CD4-positive, CD25-positive, alpha-beta regulatory T cell (primary cell): ENCODE results near the gene FOXP1. TPM values are rescaled to one million over a fixed set of nuclear protein-coding genes. Genes with fewer than 3 reads are reported as not detected.
A peak's percentile ranks its signal among the peaks of the same experiment; 100 is the strongest.

Experiments used
- ATAC-seq, 2 donors: fragments of 150-1000 bp; cut with Tn5 transposase; one replicate each; pipeline ENCODE4 v1.10.0; 2021; ENCODE audit warnings: low read depth in 2 of 2, moderate number of reproducible peaks in 2 of 2, moderate library complexity in 1 of 2
- DNase-seq, 3 donors: peaks; one replicate each; pipeline versions ENCODE4 v3.0.0 to v3.0.0-alpha.2; 2012 to 2022; ENCODE audit warnings: mixed read lengths in 1 of 3
- H3K27ac ChIP-seq: one replicate; pipeline ENCODE4 v1.7.0; 2013; ENCODE audit warnings: mild to moderate bottlenecking, low read length; ENCODE audit not compliant: insufficient read depth, poor library complexity, severe bottlenecking
- H3K27me3 ChIP-seq: one replicate; pipeline ENCODE4 v1.7.0; 2013; ENCODE audit warnings: low read length; ENCODE audit not compliant: control insufficient read depth, insufficient read depth
- H3K36me3 ChIP-seq: one replicate; pipeline ENCODE4 v1.7.0; 2013; ENCODE audit warnings: mild to moderate bottlenecking, low read length, moderate library complexity; ENCODE audit not compliant: control insufficient read depth, insufficient read depth
- H3K4me1 ChIP-seq: 2 replicates; pipeline ENCODE4 v1.7.0; 2013; ENCODE audit warnings: mild to moderate bottlenecking, low read length; ENCODE audit not compliant: insufficient read depth, control insufficient read depth, poor library complexity, severe bottlenecking
- H3K4me3 ChIP-seq: one replicate; pipeline ENCODE4 v1.7.0; 2013; ENCODE audit warnings: low read depth, mild to moderate bottlenecking, low read length, moderate library complexity
- H3K9me3 ChIP-seq, 2 experiments: 1 replicate in 1 of 2; 2 replicates in 1 of 2; pipeline ENCODE4 v1.7.0; 2013; ENCODE audit warnings: low read length in 2 of 2, mild to moderate bottlenecking in 1 of 2, moderate library complexity in 1 of 2; ENCODE audit not compliant: control insufficient read depth in 2 of 2
- H3K27ac Mint-ChIP-seq, 3 donors: one replicate each; pipeline ENCODE4 v1.8.0; 2020 to 2022; ENCODE audit warnings: mild to moderate bottlenecking in 3 of 3, mixed read lengths in 3 of 3, moderate library complexity in 2 of 3
- H3K27me3 Mint-ChIP-seq: one replicate; pipeline ENCODE4 v1.8.0; 2022; ENCODE audit warnings: mild to moderate bottlenecking, mixed read lengths
- H3K36me3 Mint-ChIP-seq: one replicate; pipeline ENCODE4 v1.8.0; 2020; ENCODE audit warnings: mixed read lengths
- H3K4me1 Mint-ChIP-seq, 4 donors: one replicate each; pipeline ENCODE4 v1.8.0; 2020 to 2022; ENCODE audit warnings: mixed read lengths in 4 of 4, mild to moderate bottlenecking in 1 of 4
- H3K4me3 Mint-ChIP-seq, 4 donors: one replicate each; pipeline ENCODE4 v1.8.0; 2020 to 2022; ENCODE audit warnings: mild to moderate bottlenecking in 4 of 4, mixed read lengths in 4 of 4, moderate library complexity in 3 of 4
- H3K9me3 Mint-ChIP-seq, 7 donors: one replicate each; pipeline ENCODE4 v1.8.0; 2020 to 2022; ENCODE audit warnings: mixed read lengths in 7 of 7, mild to moderate bottlenecking in 3 of 7, moderate library complexity in 2 of 7
- polyA plus RNA-seq, 4 donors: library from polyadenylated mRNA; unstranded; fragments of 300-500 nt; fragmentation: Illumina TruSeq; gene quantifications; one replicate each; pipeline ENCODE4 v1.2.3, GENCODE V29; 2021
- total RNA-seq: library from RNA; stranded (reverse); gene quantifications from one replicate; pipeline ENCODE4 v1.2.3, GENCODE V29; 2022

The FOXP1 gene
- total and polyA plus RNA-seq, 5 donors from 2014 or later, result 301 to 599 (median 346) TPM

GRCh38 chr3:71307991-71308697, 275.4 kb downstream of the FOXP1 start:
- H3K4me3 ChIP-seq, result peak overlapping the region; percentile 60
- Mint-ChIP-seq H3K4me1 (peaks cover 46 to 83% (median 54%) of the 10 kb centered on the region in 4 donors), H3K36me3 (peaks cover 18% of the 10 kb centered on the region), H3K9me3 (no peaks in the 10 kb centered on the region), H3K27me3 (no peaks in the 10 kb centered on the region), H3K27ac (peak overlapping the region; percentile 88 to 90 (median 90)), H3K4me3 (peak overlapping the region; percentile 71 to 85 (median 80))
- peak in 1 of 3 donors; percentile 48 for DNase-seq
- no peaks in the 10 kb centered on the region for H3K27me3 ChIP-seq
- peak overlapping the region; percentile 74 for H3K27ac ChIP-seq
- no peaks in the 10 kb centered on the region for H3K9me3 ChIP-seq
- no peak for ATAC-seq
- H3K36me3 ChIP-seq, result peaks cover 4% of the 10 kb centered on the region
- H3K4me1 ChIP-seq, result peaks cover 37% of the 10 kb centered on the region

DNA sequence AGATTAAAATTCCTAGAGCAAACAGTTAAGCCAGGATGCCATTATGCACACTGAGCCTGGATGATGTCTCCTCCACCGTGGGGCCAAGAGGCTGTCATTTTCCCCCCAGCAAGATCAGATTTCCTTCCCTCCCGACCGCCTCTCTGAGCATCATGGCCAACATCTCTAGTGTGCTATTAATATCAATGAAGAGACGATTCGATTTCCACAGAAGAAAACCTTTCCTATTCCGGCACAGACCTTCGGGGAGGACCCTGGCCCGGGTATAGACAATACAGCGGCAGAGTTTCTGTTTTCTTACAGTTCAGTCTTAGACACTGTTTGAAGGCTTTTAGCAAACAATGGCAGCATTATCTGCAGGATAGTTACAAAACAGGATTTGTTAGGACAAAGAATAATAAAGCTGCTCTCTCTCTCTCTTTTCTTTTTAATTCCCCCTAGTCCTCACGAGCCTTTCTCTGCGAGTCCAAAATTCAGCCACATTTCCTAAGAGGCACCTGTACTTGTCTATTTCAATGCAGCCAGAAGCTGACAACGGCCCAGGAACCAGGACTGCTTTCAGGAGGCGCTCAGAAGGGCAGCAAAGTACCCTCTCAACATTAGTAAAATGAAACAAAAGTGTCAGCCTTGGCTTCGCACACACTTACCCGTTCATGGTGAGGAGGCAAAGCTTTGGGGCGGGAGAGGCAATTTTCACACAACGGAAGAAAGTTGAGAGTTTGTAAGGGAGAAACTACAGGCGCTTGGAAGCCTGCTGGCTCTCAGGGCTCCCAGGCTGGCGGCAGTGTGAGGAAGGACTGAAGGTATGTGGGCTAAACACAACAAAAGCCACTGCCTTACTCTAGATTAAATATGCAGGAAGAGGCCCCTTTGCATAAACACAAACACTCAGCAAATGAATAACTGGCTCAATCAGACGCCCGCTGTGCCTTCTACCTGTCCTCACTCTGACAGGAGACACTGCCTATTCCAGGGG, 278.0 kb downstream of the FOXP1 start:
- DNase-seq, result peak in 2 of 3 donors; percentile 29 to 66

DNA sequence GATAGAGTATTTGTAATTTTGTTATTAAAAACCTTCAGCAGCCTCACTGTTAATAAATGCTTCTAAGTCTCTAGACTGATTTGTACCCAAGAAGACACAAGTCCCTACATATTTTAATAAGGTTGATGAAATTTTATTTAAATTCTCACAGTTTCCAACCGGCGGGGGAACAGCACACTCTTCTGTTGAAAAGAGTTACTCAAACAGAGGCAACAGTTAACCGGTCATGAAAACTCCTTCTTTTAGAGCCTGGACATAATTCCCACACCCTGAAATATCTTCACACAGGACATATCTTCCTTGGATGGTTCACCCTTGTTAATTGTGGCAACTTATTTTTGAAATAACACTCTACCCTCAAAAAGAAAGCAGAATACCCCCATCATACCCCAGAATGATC, 278.8 kb downstream of the FOXP1 start:
- ATAC-seq (peak in 1 of 2 donors; percentile 26), DNase-seq (peak in 2 of 3 donors; percentile 53 to 74)
- H3K9me3 Mint-ChIP-seq, result no peaks in the 10 kb centered on the region
- Histone ChIP-seq H3K9me3 (no peaks in the 10 kb centered on the region), H3K27me3 (no peaks in the 10 kb centered on the region), H3K4me1 (peaks cover 62% of the 10 kb centered on the region), H3K4me3 (peak overlapping the region; percentile 99), H3K36me3 (peaks cover under 1% of the 10 kb centered on the region), H3K27ac (peak overlapping the region; percentile 74)
- peaks cover 14% of the 10 kb centered on the region for H3K36me3 Mint-ChIP-seq
- peaks cover 50 to 88% (median 56%) of the 10 kb centered on the region in 4 donors for H3K4me1 Mint-ChIP-seq
- peak overlapping the region; percentile 95 to 97 (median 96) for H3K27ac Mint-ChIP-seq
- no peaks in the 10 kb centered on the region for H3K27me3 Mint-ChIP-seq
- H3K4me3 Mint-ChIP-seq, result peak overlapping the region; percentile 93 to 97 (median 95)

More for the DNA sequence above, 278.0 kb downstream of the FOXP1 start:
- Histone ChIP-seq H3K27me3 (no peaks in the 10 kb centered on the region), H3K4me3 (peak overlapping the region; percentile 99), H3K4me1 (peaks cover 63% of the 10 kb centered on the region), H3K9me3 (no peaks in the 10 kb centered on the region), H3K36me3 (no peaks in the 10 kb centered on the region), H3K27ac (peak overlapping the region; percentile 74)
- H3K27me3 Mint-ChIP-seq, result no peaks in the 10 kb centered on the region
- peaks cover 54 to 88% (median 57%) of the 10 kb centered on the region in 4 donors for H3K4me1 Mint-ChIP-seq
- no peaks in the 10 kb centered on the region for H3K9me3 Mint-ChIP-seq
- peak; percentile 32 to 35 for ATAC-seq
- H3K27ac Mint-ChIP-seq, result peak overlapping the region; percentile 95 to 97 (median 96)
- peaks cover 15% of the 10 kb centered on the region for H3K36me3 Mint-ChIP-seq
- peak overlapping the region; percentile 93 to 97 (median 95) for H3K4me3 Mint-ChIP-seq

DNA sequence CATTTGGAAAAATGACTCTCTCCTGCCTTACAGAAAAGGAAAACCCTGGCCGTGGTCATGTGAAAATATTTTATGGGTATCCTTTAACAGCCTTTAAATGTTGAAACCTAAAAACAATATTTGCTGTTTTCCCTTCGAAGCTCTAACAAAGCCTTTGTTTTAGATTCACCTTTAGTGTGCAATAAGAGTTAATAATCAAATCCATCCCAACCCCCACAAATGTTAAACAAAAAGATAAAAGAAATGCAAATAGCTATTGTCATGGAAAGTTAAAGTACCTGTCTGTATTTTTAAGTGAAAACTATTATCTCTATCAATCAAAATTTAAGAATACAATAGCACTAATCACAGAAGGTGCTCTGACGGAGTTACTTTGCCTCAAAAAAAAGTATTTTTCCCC, 279.3 kb downstream of the FOXP1 start:
- Histone ChIP-seq H3K36me3 (peaks cover 5% of the 10 kb centered on the region), H3K27me3 (no peaks in the 10 kb centered on the region), H3K4me1 (peaks cover 60% of the 10 kb centered on the region), H3K9me3 (no peaks in the 10 kb centered on the region), H3K4me3 (peak overlapping the region; percentile 99), H3K27ac (peak overlapping the region; percentile 74)
- H3K9me3 Mint-ChIP-seq, result no peaks in the 10 kb centered on the region
- no peaks in the 10 kb centered on the region for H3K27me3 Mint-ChIP-seq
- H3K36me3 Mint-ChIP-seq, result peaks cover 18% of the 10 kb centered on the region
- DNase-seq (peak in 1 of 3 donors; percentile 20), ATAC-seq (no peak)
- peaks cover 46 to 88% (median 53%) of the 10 kb centered on the region in 4 donors for H3K4me1 Mint-ChIP-seq
- peak overlapping the region; percentile 93 to 97 (median 95) for H3K4me3 Mint-ChIP-seq
- peak overlapping the region; percentile 95 to 97 (median 96) for H3K27ac Mint-ChIP-seq

GRCh38 chr3:71303627-71304200, 279.8 kb downstream of the FOXP1 start:
- peak overlapping the region; percentile 99 for H3K4me3 ChIP-seq
- DNase-seq, result peak in 1 of 3 donors; percentile 58
- H3K36me3 ChIP-seq, result peaks cover 9% of the 10 kb centered on the region
- Mint-ChIP-seq H3K4me1 (peaks cover 46 to 88% (median 51%) of the 10 kb centered on the region in 4 donors), H3K27ac (peak overlapping the region; percentile 95 to 97 (median 96)), H3K27me3 (no peaks in the 10 kb centered on the region), H3K36me3 (peaks cover 23% of the 10 kb centered on the region), H3K9me3 (no peaks in the 10 kb centered on the region), H3K4me3 (peak overlapping the region; percentile 93 to 97 (median 95))
- H3K27me3 ChIP-seq, result no peaks in the 10 kb centered on the region
- H3K9me3 ChIP-seq, result no peaks in the 10 kb centered on the region
- no peak for ATAC-seq
- peaks cover 64% of the 10 kb centered on the region for H3K4me1 ChIP-seq
- peak overlapping the region; percentile 74 for H3K27ac ChIP-seq

GRCh38 chr3:71302604-71303003, 280.9 kb downstream of the FOXP1 start:
- Mint-ChIP-seq H3K4me1 (peaks cover 38 to 88% (median 45%) of the 10 kb centered on the region in 4 donors), H3K4me3 (peak overlapping the region; percentile 93 to 97 (median 95)), H3K9me3 (no peaks in the 10 kb centered on the region), H3K36me3 (peaks cover 27% of the 10 kb centered on the region), H3K27me3 (no peaks in the 10 kb centered on the region), H3K27ac (peak overlapping the region; percentile 95 to 99 (median 96))
- Histone ChIP-seq H3K4me1 (peaks cover 64% of the 10 kb centered on the region), H3K27ac (peak overlapping the region; percentile 74), H3K36me3 (peaks cover 12% of the 10 kb centered on the region), H3K4me3 (peak overlapping the region; percentile 99), H3K9me3 (no peaks in the 10 kb centered on the region), H3K27me3 (no peaks in the 10 kb centered on the region)
- ATAC-seq (no peak), DNase-seq (peak in 1 of 3 donors; percentile 31)

DNA sequence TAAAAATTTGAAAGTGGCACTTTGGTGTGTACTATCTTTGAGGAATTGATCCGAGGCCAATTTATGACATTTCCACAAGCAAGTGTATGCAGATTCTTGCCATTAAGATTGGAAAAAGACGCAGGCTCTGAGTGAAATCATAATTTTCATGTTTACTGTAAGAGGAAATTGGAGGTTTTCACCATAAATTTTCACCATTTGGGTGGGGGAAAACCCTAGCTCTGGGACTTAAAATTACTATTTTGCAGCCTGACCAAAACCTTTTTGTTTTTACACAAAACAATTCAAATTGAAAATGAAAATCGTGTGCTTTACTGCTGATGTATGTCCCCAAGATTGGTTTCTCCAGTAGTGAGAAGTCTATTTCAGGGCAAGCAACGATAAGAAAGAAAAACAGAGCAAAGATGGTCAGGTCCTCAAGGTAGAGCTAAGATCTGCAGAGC, 282.6 kb downstream of the FOXP1 start:
- no peaks in the 10 kb centered on the region for H3K27me3 ChIP-seq
- Mint-ChIP-seq H3K27ac (peak overlapping the region; percentile 95 to 99 (median 95)), H3K4me1 (peaks cover 41 to 90% (median 53%) of the 10 kb centered on the region in 4 donors), H3K36me3 (peaks cover 40% of the 10 kb centered on the region), H3K27me3 (no peaks in the 10 kb centered on the region), H3K9me3 (no peaks in the 10 kb centered on the region), H3K4me3 (peak overlapping the region; percentile 93 to 97 (median 95))
- no peaks in the 10 kb centered on the region for H3K9me3 ChIP-seq
- peaks cover 17% of the 10 kb centered on the region for H3K36me3 ChIP-seq
- ATAC-seq (no peak), DNase-seq (peak in 1 of 3 donors; percentile 62)
- H3K4me1 ChIP-seq, result peaks cover 54% of the 10 kb centered on the region
- peak overlapping the region; percentile 99 for H3K4me3 ChIP-seq
- peak overlapping the region; percentile 74 for H3K27ac ChIP-seq
